GM12878 (cell line): ENCODE results near the gene CLIC3. TPM values are rescaled to one million over a fixed set of nuclear protein-coding genes. Genes with fewer than 3 reads are reported as not detected.

ENCODE experiments used
- ATAC-seq: fragments of 200-7000 bp; cut with Tn5 transposase; 3 replicates; pipeline ENCODE4 v1.9.1; 2020; ENCODE audit warnings: mild to moderate bottlenecking, moderate library complexity
- BruUV-seq: library from RNA; stranded (reverse); fragments of 400-500 nt; replicated peaks from 2 replicates; lab custom pipeline; 2021; lab: Mats Ljungman, UMichigan
- CTCF ChIA-PET: fragments of 300-600 bp; sonication (Branson Sonifier 250); formaldehyde crosslinking; extraction: SDS; loops from one replicate; lab custom pipeline; 2021; ENCODE audit warnings: inconsistent platforms; lab: Yijun Ruan, JAX
- POLR2A ChIA-PET: fragments of 350-600 bp; formaldehyde crosslinking; extraction: SDS; loops from one replicate; lab custom pipeline; 2021; ENCODE audit warnings: inconsistent platforms; lab: Charles Lee
- RAD21 ChIA-PET: fragments of 300-600 bp; sonication (Branson Sonifier 250); formaldehyde crosslinking; loops from one replicate; lab custom pipeline; 2023; ENCODE audit warnings: antibody characterized with exemption; ENCODE audit not compliant: unreplicated experiment; lab: Charles Lee
- SMC1A ChIA-PET: fragments of 300-600 bp; sonication (Branson Sonifier 250); formaldehyde crosslinking; loops from one replicate; lab custom pipeline; 2023; ENCODE audit not compliant: unreplicated experiment, uncharacterized antibody; lab: Charles Lee
- DNase-seq: peaks from one replicate; pipeline ENCODE4 v3.0.0-alpha.2; 2011; ENCODE audit warnings: low read depth, low spot score
- FAIRE-seq: peaks from 3 replicates; lab custom pipeline; 2011; peaks lifted over from hg19 to GRCh38; lab: Jason Lieb, UNC
- H2AFZ ChIP-seq: 2 replicates; pipeline ENCODE4 v1.6.0; 2011; ENCODE audit warnings: low read depth, low read length, control low read depth; ENCODE audit not compliant: control insufficient read depth
- H3K27ac ChIP-seq: 2 replicates; pipeline ENCODE4 v1.5.1; 2011; ENCODE audit warnings: control low read depth; ENCODE audit not compliant: control insufficient read depth, insufficient read depth
- H3K27me3 ChIP-seq, 2 experiments: replicated peaks in 1 of 2; 2 replicates each; pipeline versions ENCODE4 v1.6.0 to v1.6.1; 2011; ENCODE audit warnings: low read length in 1 of 2; ENCODE audit not compliant: control insufficient read depth in 2 of 2, insufficient read depth in 2 of 2
- H3K36me3 ChIP-seq, 2 experiments: 2 replicates each; pipeline ENCODE4 v1.5.1; 2011; ENCODE audit warnings: low read length in 1 of 2; ENCODE audit not compliant: control insufficient read depth in 2 of 2, insufficient read depth in 2 of 2
- H3K4me1 ChIP-seq: 2 replicates; pipeline ENCODE4 v1.6.1; 2011; ENCODE audit warnings: mild to moderate bottlenecking, low read length, moderate library complexity, mixed read lengths; ENCODE audit not compliant: control insufficient read depth, insufficient read depth
- H3K4me2 ChIP-seq: 2 replicates; pipeline ENCODE4 v1.6.0; 2011; ENCODE audit warnings: control low read depth; ENCODE audit not compliant: control insufficient read depth, insufficient read depth
- H3K4me3 ChIP-seq: fragments of 200-600 bp; sonication (generic); 2 replicates; pipeline ENCODE4 v1.5.1; 2016
- H3K79me2 ChIP-seq: 2 replicates; pipeline ENCODE4 v1.6.0; 2011; ENCODE audit warnings: low read length; ENCODE audit not compliant: control insufficient read depth, insufficient read depth
- H3K9ac ChIP-seq: 2 replicates; pipeline ENCODE4 v1.8.0; 2011; ENCODE audit warnings: low read length, control low read depth, mixed read lengths; ENCODE audit not compliant: control insufficient read depth, insufficient read depth
- H3K9me3 ChIP-seq: replicated peaks from 3 replicates; pipeline ENCODE4 v1.5.1; 2011; ENCODE audit warnings: mild to moderate bottlenecking, low read length; ENCODE audit not compliant: control insufficient read depth, insufficient read depth
- H4K20me1 ChIP-seq: 2 replicates; pipeline ENCODE4 v1.6.0; 2011; ENCODE audit not compliant: control insufficient read depth, insufficient read depth
- CBX5 ChIP-seq: sonication (generic); IDR thresholded peaks from 2 replicates; pipeline ENCODE4 v1.6.1; 2016; ENCODE audit warnings: low read depth, moderate library complexity, mild to moderate bottlenecking, inconsistent platforms
- MEF2B ChIP-seq: fragments of 450-650 bp; IDR thresholded peaks from 2 replicates; pipeline ENCODE4 v1.6.1; 2018; ENCODE audit warnings: mild to moderate bottlenecking, moderate library complexity; ENCODE audit not compliant: partially characterized antibody, poor library complexity, severe bottlenecking
- NFYB ChIP-seq: IDR thresholded peaks from 2 replicates; pipeline ENCODE4 v1.6.1; 2011; ENCODE audit warnings: low read depth, mild to moderate bottlenecking, low read length, improper control_type of control experiment, moderate library complexity; ENCODE audit not compliant: insufficient read depth
- POU2F2 ChIP-seq: IDR thresholded peaks from 3 replicates; pipeline ENCODE4 v1.6.1; 2011; ENCODE audit warnings: low read depth, mild to moderate bottlenecking, low read length, borderline replicate concordance
- RB1 ChIP-seq: fragments of 450-650 bp; formaldehyde crosslinking; IDR thresholded peaks from 2 replicates; pipeline ENCODE4 v1.6.1; 2017; ENCODE audit warnings: mild to moderate bottlenecking, borderline replicate concordance
- RCOR1 ChIP-seq: conservative IDR thresholded peaks from 2 replicates; pipeline ENCODE4 v1.6.1; 2012; ENCODE audit warnings: low read depth, low read length, improper control_type of control experiment
- SMAD1 ChIP-seq: fragments of 450-650 bp; IDR thresholded peaks from 2 replicates; pipeline ENCODE4 v1.6.1; 2018; ENCODE audit warnings: mild to moderate bottlenecking, low read depth; ENCODE audit not compliant: partially characterized antibody
- STAT1 ChIP-seq: fragments of 450-650 bp; conservative IDR thresholded peaks from 2 replicates; pipeline ENCODE4 v1.6.1; 2014; ENCODE audit warnings: antibody characterized with exemption, mild to moderate bottlenecking
- ZBED1 ChIP-seq: IDR thresholded peaks from 2 replicates; pipeline ENCODE4 v1.6.1; 2016; ENCODE audit warnings: borderline replicate concordance
- WGBS: methylation state at CpG from one replicate; pipeline ENCODE4 v1.1.6; 2016; ENCODE audit warnings: low lambda C conversion rate; ENCODE audit not compliant: insufficient replicate concordance, insufficient coverage; ENCODE audit errors: missing lambda C conversion rate; 5-methylcytosine and 5-hydroxymethylcytosine counted together
- in situ Hi-C: fragments of 300-500 bp; cut with MboI; formaldehyde crosslinking; loops from 9 replicates; pipeline ENCODE4 v1.14.3; 2018; ENCODE audit warnings: mixed read lengths
- intact Hi-C: fragments of 100-400 bp; cut with micrococcal nuclease; formaldehyde crosslinking; loops from one replicate; pipeline ENCODE4 v1.14.2; 2022; ENCODE audit not compliant: unreplicated experiment
- polyA plus RNA-seq, 11 experiments: library from polyadenylated mRNA; depleted of rRNA in 4 of 11; unstranded in 6 of 11; stranded (reverse) in 5 of 11; fragments of >200 nt; fragmentation: Nextera tagmentation in 4 of 11; fragmentation: Illumina TruSeq in 1 of 11; extraction: Ambion mirVana in 4 of 11; extraction: Trizol in 1 of 11; gene quantifications; 1 replicate in 1 of 11; 2 replicates in 10 of 11; pipeline versions ENCODE4 v1.2.1 to v1.2.3, GENCODE V29; 2011 to 2016; ENCODE audit warnings: inconsistent platforms in 2 of 11, missing spikeins in 2 of 11, low read depth in 1 of 11
- total RNA-seq, 4 experiments: library from RNA; depleted of rRNA in 3 of 4; stranded (reverse); fragments of >200 nt in 3 of 4; fragmentation: Illumina TruSeq in 1 of 4; extraction: Trizol in 1 of 4; gene quantifications; 2 replicates each; pipeline versions ENCODE4 v1.2.1 to v1.2.3, GENCODE V29; 2013 to 2021
- TF ChIP-seq, protein P1 (sequence below): fragments of 450-650 bp; IDR thresholded peaks from 2 replicates; pipeline ENCODE4 v1.6.1; 2017; ENCODE audit warnings: mild to moderate bottlenecking
- TF ChIP-seq, protein P2 (sequence below): fragments of 450-650 bp; IDR thresholded peaks from 2 replicates; pipeline ENCODE4 v1.6.1; 2014; ENCODE audit warnings: mild to moderate bottlenecking
- TF ChIP-seq, protein P3 (sequence below): fragments of 450-650 bp; IDR thresholded peaks from 2 replicates; pipeline ENCODE4 v1.6.1; 2017; ENCODE audit warnings: mild to moderate bottlenecking, moderate library complexity

CLIC3 gene
- total and polyA plus RNA-seq, 10 of the 15 experiments (the other 5 are each of a cell fraction or from before 2014, with no cell fraction given) = 0.31 TPM; not detected in 9

DNA sequence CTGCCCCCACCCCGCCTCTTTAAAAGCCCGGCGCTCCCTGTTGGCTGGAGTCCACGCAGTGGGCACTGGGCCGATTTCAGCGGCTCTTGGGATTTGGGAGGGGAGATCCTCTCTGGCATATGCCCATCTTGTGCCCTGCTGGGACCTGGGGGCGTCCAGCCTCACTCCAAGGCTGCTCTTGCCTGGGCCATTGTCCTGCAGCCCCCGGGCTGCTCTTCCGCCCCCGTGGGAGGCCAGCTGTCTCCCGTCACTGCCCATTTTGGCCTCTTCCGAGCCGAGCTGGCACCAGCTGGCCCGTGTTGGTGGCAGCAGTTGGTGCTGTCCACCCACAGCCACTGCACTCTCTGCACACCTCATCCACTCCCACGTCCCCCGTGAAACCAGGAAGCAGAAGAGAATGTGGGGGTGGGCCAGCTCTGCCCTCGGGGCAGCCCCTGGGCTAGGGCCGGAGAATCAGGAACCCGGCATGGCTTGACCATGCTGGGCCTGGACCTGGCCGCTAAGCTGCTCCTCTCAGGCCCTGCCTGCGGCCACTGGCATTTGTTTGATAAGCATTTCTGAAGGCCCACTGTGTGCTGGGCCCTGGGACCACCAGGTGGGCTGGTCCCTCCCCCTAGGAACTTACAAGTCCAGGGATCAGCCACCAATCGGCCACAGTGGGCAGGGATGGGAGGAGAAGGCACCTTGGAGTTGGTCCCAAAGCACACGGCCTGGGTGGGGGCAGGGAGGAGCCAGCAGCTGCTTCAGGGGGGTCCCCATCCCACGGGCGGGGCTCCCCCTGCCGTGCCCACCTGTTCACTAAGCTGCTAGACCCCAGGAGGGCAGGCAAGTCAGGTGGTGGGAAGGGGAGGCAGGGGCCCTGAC, 49.1 kb downstream of the CLIC3 start:
- Histone ChIP-seq H3K9me3 (no peaks in the 10 kb centered on the region), H3K79me2 (peaks cover 19% of the 10 kb centered on the region), H3K27me3 (no peaks in the 10 kb centered on the region), H4K20me1 (no peaks in the 10 kb centered on the region), H3K4me2 (no peak overlapping the region), H3K4me3 (no peak overlapping the region), H3K27ac (no peak overlapping the region), H3K9ac (no peak overlapping the region), H3K4me1 (peaks cover 10% of the 10 kb centered on the region), H3K36me3 (peaks cover 0 to 4% of the 10 kb centered on the region in 2 experiments; a peak in 2 of 4 replicates), H2AFZ (no peak overlapping the region)
- ChIA-PET POLR2A (interaction anchor here (3.0 kb wide), 1 partner anchor 88 kb away, joined by 19 read pairs; no protein-coding TSS in a partner anchor), SMC1A (interaction anchor here (0.8 to 2.4 kb wide), 13 partner anchors 28 to 254 kb away, joined by 3 to 77 read pairs (median 4); partner anchors contain the start of genes FUT7, NPDC1, PAXX and TPRN), RAD21 (interaction anchor here (0.6 to 2.1 kb wide), 17 partner anchors 13 to 203 kb away, joined by 3 to 109 read pairs (median 6); partner anchors contain the start of genes AJM1, FUT7, NPDC1 and PAXX), CTCF (interaction anchor here (0.7 to 3.5 kb wide), 38 partner anchors 11 to 181 kb away, joined by 3 to 163 read pairs (median 6); partner anchors contain the start of genes ABCA2, AJM1, CLIC3 and FUT7)
- FAIRE-seq (no peak), ATAC-seq (no peak), DNase-seq (no peak)
- intact Hi-C loops (loop anchor here (10.0 kb wide), 1 partner anchor 152 kb away; the partner anchor contains the start of genes CCDC183 and TMEM141), in situ Hi-C loops (loop anchor here (5.0 kb wide), 1 partner anchor 90 kb away; no protein-coding TSS in a partner anchor)
- 45% methylated on average over 26 of the region's 26 CpGs for WGBS
- no TSS peak for BruUV-seq
- TF ChIP-seq CBX5 = no peak
- TF ChIP-seq, protein P1, sequence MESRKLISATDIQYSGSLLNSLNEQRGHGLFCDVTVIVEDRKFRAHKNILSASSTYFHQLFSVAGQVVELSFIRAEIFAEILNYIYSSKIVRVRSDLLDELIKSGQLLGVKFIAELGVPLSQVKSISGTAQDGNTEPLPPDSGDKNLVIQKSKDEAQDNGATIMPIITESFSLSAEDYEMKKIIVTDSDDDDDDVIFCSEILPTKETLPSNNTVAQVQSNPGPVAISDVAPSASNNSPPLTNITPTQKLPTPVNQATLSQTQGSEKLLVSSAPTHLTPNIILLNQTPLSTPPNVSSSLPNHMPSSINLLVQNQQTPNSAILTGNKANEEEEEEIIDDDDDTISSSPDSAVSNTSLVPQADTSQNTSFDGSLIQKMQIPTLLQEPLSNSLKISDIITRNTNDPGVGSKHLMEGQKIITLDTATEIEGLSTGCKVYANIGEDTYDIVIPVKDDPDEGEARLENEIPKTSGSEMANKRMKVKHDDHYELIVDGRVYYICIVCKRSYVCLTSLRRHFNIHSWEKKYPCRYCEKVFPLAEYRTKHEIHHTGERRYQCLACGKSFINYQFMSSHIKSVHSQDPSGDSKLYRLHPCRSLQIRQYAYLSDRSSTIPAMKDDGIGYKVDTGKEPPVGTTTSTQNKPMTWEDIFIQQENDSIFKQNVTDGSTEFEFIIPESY = no peak
- TF ChIP-seq, protein P2, sequence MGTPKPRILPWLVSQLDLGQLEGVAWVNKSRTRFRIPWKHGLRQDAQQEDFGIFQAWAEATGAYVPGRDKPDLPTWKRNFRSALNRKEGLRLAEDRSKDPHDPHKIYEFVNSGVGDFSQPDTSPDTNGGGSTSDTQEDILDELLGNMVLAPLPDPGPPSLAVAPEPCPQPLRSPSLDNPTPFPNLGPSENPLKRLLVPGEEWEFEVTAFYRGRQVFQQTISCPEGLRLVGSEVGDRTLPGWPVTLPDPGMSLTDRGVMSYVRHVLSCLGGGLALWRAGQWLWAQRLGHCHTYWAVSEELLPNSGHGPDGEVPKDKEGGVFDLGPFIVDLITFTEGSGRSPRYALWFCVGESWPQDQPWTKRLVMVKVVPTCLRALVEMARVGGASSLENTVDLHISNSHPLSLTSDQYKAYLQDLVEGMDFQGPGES = no peak
- TF ChIP-seq POU2F2 = no peak
- TF ChIP-seq MEF2B = no peak
- no peak for TF ChIP-seq ZBED1
- no peak for TF ChIP-seq SMAD1
- TF ChIP-seq RCOR1 = no peak
- TF ChIP-seq NFYB = no peak
- no peak for TF ChIP-seq STAT1
- TF ChIP-seq, protein P3, sequence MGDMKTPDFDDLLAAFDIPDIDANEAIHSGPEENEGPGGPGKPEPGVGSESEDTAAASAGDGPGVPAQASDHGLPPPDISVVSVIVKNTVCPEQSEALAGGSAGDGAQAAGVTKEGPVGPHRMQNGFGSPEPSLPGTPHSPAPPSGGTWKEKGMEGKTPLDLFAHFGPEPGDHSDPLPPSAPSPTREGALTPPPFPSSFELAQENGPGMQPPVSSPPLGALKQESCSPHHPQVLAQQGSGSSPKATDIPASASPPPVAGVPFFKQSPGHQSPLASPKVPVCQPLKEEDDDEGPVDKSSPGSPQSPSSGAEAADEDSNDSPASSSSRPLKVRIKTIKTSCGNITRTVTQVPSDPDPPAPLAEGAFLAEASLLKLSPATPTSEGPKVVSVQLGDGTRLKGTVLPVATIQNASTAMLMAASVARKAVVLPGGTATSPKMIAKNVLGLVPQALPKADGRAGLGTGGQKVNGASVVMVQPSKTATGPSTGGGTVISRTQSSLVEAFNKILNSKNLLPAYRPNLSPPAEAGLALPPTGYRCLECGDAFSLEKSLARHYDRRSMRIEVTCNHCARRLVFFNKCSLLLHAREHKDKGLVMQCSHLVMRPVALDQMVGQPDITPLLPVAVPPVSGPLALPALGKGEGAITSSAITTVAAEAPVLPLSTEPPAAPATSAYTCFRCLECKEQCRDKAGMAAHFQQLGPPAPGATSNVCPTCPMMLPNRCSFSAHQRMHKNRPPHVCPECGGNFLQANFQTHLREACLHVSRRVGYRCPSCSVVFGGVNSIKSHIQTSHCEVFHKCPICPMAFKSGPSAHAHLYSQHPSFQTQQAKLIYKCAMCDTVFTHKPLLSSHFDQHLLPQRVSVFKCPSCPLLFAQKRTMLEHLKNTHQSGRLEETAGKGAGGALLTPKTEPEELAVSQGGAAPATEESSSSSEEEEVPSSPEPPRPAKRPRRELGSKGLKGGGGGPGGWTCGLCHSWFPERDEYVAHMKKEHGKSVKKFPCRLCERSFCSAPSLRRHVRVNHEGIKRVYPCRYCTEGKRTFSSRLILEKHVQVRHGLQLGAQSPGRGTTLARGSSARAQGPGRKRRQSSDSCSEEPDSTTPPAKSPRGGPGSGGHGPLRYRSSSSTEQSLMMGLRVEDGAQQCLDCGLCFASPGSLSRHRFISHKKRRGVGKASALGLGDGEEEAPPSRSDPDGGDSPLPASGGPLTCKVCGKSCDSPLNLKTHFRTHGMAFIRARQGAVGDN = no peak
- TF ChIP-seq RB1 = no peak
